ENCODE results near the gene RAB11FIP5.
"Not testable (repeated sequence)": the region's sequence is repeated elsewhere in the genome, so short reads cannot be mapped to it uniquely, and the experiment has no call there.

Gene RAB11FIP5

GRCh38 chr2:73069855-73070642 lies 42.7 kb downstream of the RAB11FIP5 start:
- DNase-seq, result peak; percentile 62

- DNase-seq, result no peak
Observed at GRCh38 chr2:73069041-73069854, 43.5 kb downstream of the RAB11FIP5 start.

GRCh38 chr2:73068147-73068546 lies 44.6 kb downstream of the RAB11FIP5 start:
- DNase-seq, result no peak

GRCh38 chr2:73067043-73067442 lies 45.7 kb downstream of the RAB11FIP5 start:
- no peak for DNase-seq

- not testable (repeated sequence) for DNase-seq
Observed at GRCh38 chr2:73065070-73065469, 47.7 kb downstream of the RAB11FIP5 start.

- DNase-seq, result no peak
Observed at GRCh38 chr2:73063909-73064875, 48.6 kb downstream of the RAB11FIP5 start.

- no peak for DNase-seq
Observed at GRCh38 chr2:73063472-73063871, 49.3 kb downstream of the RAB11FIP5 start.

- DNase-seq, result no peak
Observed at GRCh38 chr2:73059106-73059505, 53.6 kb downstream of the RAB11FIP5 start.

GRCh38 chr2:73054980-73055379 lies 57.8 kb downstream of the RAB11FIP5 start:
- no peak for DNase-seq

GRCh38 chr2:73053316-73054114 lies 59.2 kb downstream of the RAB11FIP5 start:
- no peak for DNase-seq

GRCh38 chr2:73050121-73050545 lies 62.6 kb downstream of the RAB11FIP5 start:
- no peak for DNase-seq

- DNase-seq, result no peak
Observed at GRCh38 chr2:73043929-73044832, 68.6 kb downstream of the RAB11FIP5 start.

GRCh38 chr2:73043276-73043675 lies 69.5 kb downstream of the RAB11FIP5 start:
- DNase-seq, result no peak

- DNase-seq, result no peak
Observed at GRCh38 chr2:73037947-73038585, 74.7 kb downstream of the RAB11FIP5 start.

GRCh38 chr2:73036766-73037165 lies 76.0 kb downstream of the RAB11FIP5 start:
- no peak for DNase-seq

GRCh38 chr2:73035899-73036711 lies 76.6 kb downstream of the RAB11FIP5 start:
- DNase-seq, result no peak

- DNase-seq, result no peak
Observed at GRCh38 chr2:73034661-73035375, 77.9 kb downstream of the RAB11FIP5 start.

GRCh38 chr2:73033766-73034381 lies 78.9 kb downstream of the RAB11FIP5 start:
- no peak for DNase-seq
